ENCODE measurements around the gene TRIM58. TPM values are rescaled to one million over a fixed set of nuclear protein-coding genes. Genes with fewer than 3 reads are reported as not detected.

Gene TRIM58
- total and polyA plus RNA-seq, 2 experiments from 2014 or later: 0.05 TPM; not detected in 1

- Histone ChIP-seq H3K4me1 (ENCODE audit: insufficient read depth) (no peaks in the 10 kb centered on the region), H3K4me3 (no peak overlapping the region), H3K27me3 (no peaks in the 10 kb centered on the region), H2AFZ (no peak overlapping the region), H3K9me3 (ENCODE audit: low read depth) (no peaks in the 10 kb centered on the region), H3K9me2 (replicated peaks; ENCODE audit: insufficient read depth) (no peaks in the 10 kb centered on the region), H3K27ac (no peak overlapping the region), H3K36me3 (replicated peaks; ENCODE audit: insufficient read depth, low read depth) (no peaks in the 10 kb centered on the region), H3K79me2 (no peaks in the 10 kb centered on the region), H4K20me1 (ENCODE audit: insufficient read depth, poor library complexity, severe bottlenecking) (no peaks in the 10 kb centered on the region), H3K4me2 (no peak overlapping the region)
- 63% methylated on average over 1 of the region's 1 CpG for WGBS (ENCODE audit: low lambda C conversion rate, missing lambda C conversion rate)
- DNase-seq (ENCODE audit: low spot score): no peak
- TF ChIP-seq CTCF (IDR thresholded peaks at IDR 0.05; ENCODE audit: poor library complexity) (no peak), EZH2phosphoT487 (IDR thresholded peaks at IDR 0.05; ENCODE audit: low read depth, severe bottlenecking, unreplicated experiment) (no peak), EZH2 (IDR thresholded peaks at IDR 0.05; ENCODE audit: borderline replicate concordance) (no peak)
Observed at GRCh38 chr1:247849616-247850015, 7.4 kb upstream of the TRIM58 start.

GRCh38 chr1:247854899-247855545, 2.0 kb upstream of the TRIM58 start:
- no peak overlapping the region for H3K27ac ChIP-seq
- no peaks in the 10 kb centered on the region for H3K9me3 ChIP-seq (ENCODE audit: low read depth)
- H3K36me3 ChIP-seq (replicated peaks; ENCODE audit: insufficient read depth, low read depth): no peaks in the 10 kb centered on the region
- H4K20me1 ChIP-seq (ENCODE audit: insufficient read depth, poor library complexity, severe bottlenecking): no peaks in the 10 kb centered on the region
- H3K4me2 ChIP-seq: no peak overlapping the region
- H3K27me3 ChIP-seq: no peaks in the 10 kb centered on the region
- H3K79me2 ChIP-seq: no peaks in the 10 kb centered on the region
- TF ChIP-seq EZH2phosphoT487 (IDR thresholded peaks at IDR 0.05; ENCODE audit: low read depth, severe bottlenecking, unreplicated experiment): no peak
- TF ChIP-seq EZH2 (IDR thresholded peaks at IDR 0.05; ENCODE audit: borderline replicate concordance): no peak
- TF ChIP-seq CTCF (IDR thresholded peaks at IDR 0.05; ENCODE audit: poor library complexity): no peak
- H3K9me2 ChIP-seq (replicated peaks; ENCODE audit: insufficient read depth): no peaks in the 10 kb centered on the region
- H3K4me3 ChIP-seq: no peak overlapping the region
- H3K4me1 ChIP-seq (ENCODE audit: insufficient read depth): no peaks in the 10 kb centered on the region
- 70% methylated on average over 14 of the region's 14 CpGs for WGBS (ENCODE audit: low lambda C conversion rate, missing lambda C conversion rate)
- H2AFZ ChIP-seq: no peak overlapping the region
- DNase-seq (ENCODE audit: low spot score): no peak

GRCh38 chr1:247855911-247856310, 1.1 kb upstream of the TRIM58 start:
- H3K4me2 ChIP-seq: no peak overlapping the region
- H2AFZ ChIP-seq: no peak overlapping the region
- no peaks in the 10 kb centered on the region for H3K36me3 ChIP-seq (replicated peaks; ENCODE audit: insufficient read depth, low read depth)
- no peaks in the 10 kb centered on the region for H3K79me2 ChIP-seq
- H3K27me3 ChIP-seq: no peaks in the 10 kb centered on the region
- no peak for TF ChIP-seq CTCF (IDR thresholded peaks at IDR 0.05; ENCODE audit: poor library complexity)
- TF ChIP-seq EZH2phosphoT487 (IDR thresholded peaks at IDR 0.05; ENCODE audit: low read depth, severe bottlenecking, unreplicated experiment): no peak
- TF ChIP-seq EZH2 (IDR thresholded peaks at IDR 0.05; ENCODE audit: borderline replicate concordance): no peak
- no peaks in the 10 kb centered on the region for H4K20me1 ChIP-seq (ENCODE audit: insufficient read depth, poor library complexity, severe bottlenecking)
- H3K9me2 ChIP-seq (replicated peaks; ENCODE audit: insufficient read depth): no peaks in the 10 kb centered on the region
- no peaks in the 10 kb centered on the region for H3K4me1 ChIP-seq (ENCODE audit: insufficient read depth)
- H3K9me3 ChIP-seq (ENCODE audit: low read depth): no peaks in the 10 kb centered on the region
- no peak overlapping the region for H3K27ac ChIP-seq
- no peak overlapping the region for H3K4me3 ChIP-seq
- DNase-seq (ENCODE audit: low spot score): no peak
- WGBS (ENCODE audit: low lambda C conversion rate, missing lambda C conversion rate): 63% methylated on average over 4 of the region's 4 CpGs

All from hepatocyte (in vitro differentiated cells).